ENCODE results near the gene PREX1. TPM values are rescaled to one million over a fixed set of nuclear protein-coding genes. Genes with fewer than 3 reads are reported as not detected.

PREX1 gene
- total and polyA plus RNA-seq, 2 experiments from 2014 or later = 2.4 to 10.3 TPM

- no peaks in the 10 kb centered on the region for H3K36me3 ChIP-seq (ENCODE audit: insufficient read depth)
- H3K4me3 ChIP-seq = no peak overlapping the region
- H3K27me3 Mint-ChIP-seq (ENCODE audit: insufficient read depth, low read depth, poor library complexity) = peaks cover 4% of the 10 kb centered on the region
- H3K4me1 ChIP-seq (ENCODE audit: insufficient read depth) = no peaks in the 10 kb centered on the region
- no peaks in the 10 kb centered on the region for H4K20me1 ChIP-seq (replicated peaks; ENCODE audit: insufficient read depth)
- no peaks in the 10 kb centered on the region for H3K27me3 ChIP-seq (ENCODE audit: insufficient read depth)
- no peaks in the 10 kb centered on the region for H3K9me3 Mint-ChIP-seq
- no peaks in the 10 kb centered on the region for H3K79me2 ChIP-seq (replicated peaks; ENCODE audit: insufficient read depth)
- H3K9me2 ChIP-seq (ENCODE audit: insufficient read depth) = no peaks in the 10 kb centered on the region
- no peaks in the 10 kb centered on the region for H3F3A ChIP-seq (replicated peaks; ENCODE audit: low read depth)
- peaks cover 5% of the 10 kb centered on the region for H3K4me1 Mint-ChIP-seq
- H3K4me3 Mint-ChIP-seq = no peak overlapping the region
- no peak for DNase-seq (ENCODE audit: low spot score)
- no peak overlapping the region for H3K27ac ChIP-seq (ENCODE audit: low read depth)
- ATAC-seq = no peak
- no peaks in the 10 kb centered on the region for H3K36me3 Mint-ChIP-seq (ENCODE audit: low read depth)
- no peak overlapping the region for H3K4me2 ChIP-seq
- no peak overlapping the region for H2AFZ ChIP-seq
- H3K27ac Mint-ChIP-seq = no peak overlapping the region
- TF ChIP-seq EZH2 (IDR thresholded peaks at IDR 0.05; ENCODE audit: low read depth, unreplicated experiment) = no peak
- TF ChIP-seq REST (IDR thresholded peaks at IDR 0.05; ENCODE audit: unreplicated experiment) = no peak
- no peak for TF ChIP-seq ZNF114 (CRISPR knock-in tag; IDR thresholded peaks at IDR 0.05)
- TF ChIP-seq CTCF (conservative IDR thresholded peaks at IDR 0.05; ENCODE audit: low read depth in 2 of 2) = no peak
- TF ChIP-seq NANOG (IDR thresholded peaks at IDR 0.05; ENCODE audit: borderline replicate concordance) = no peak
- TF ChIP-seq STAT1 (IDR thresholded peaks at IDR 0.05; ENCODE audit: unreplicated experiment) = no peak
- TF ChIP-seq ZNF462 (CRISPR knock-in tag; IDR thresholded peaks at IDR 0.05) = no peak
- no peak for TF ChIP-seq JUNB (IDR thresholded peaks at IDR 0.05; ENCODE audit: unreplicated experiment)
- TF ChIP-seq CREB1 (CRISPR knock-in tag; IDR thresholded peaks at IDR 0.05; ENCODE audit: low read depth) = no peak
- TF ChIP-seq ZNF331 (CRISPR knock-in tag; IDR thresholded peaks at IDR 0.05; ENCODE audit: low read depth) = no peak
- no peak for TF ChIP-seq EZH2phosphoT487 (IDR thresholded peaks at IDR 0.05; ENCODE audit: unreplicated experiment)
- no peak for TF ChIP-seq ETS1 (IDR thresholded peaks at IDR 0.05)
- TF ChIP-seq POLR2AphosphoS5 (IDR thresholded peaks at IDR 0.05; ENCODE audit: low read depth) = no peak
Observed at GRCh38 chr20:48626938-48627736, 200.7 kb downstream of the PREX1 start.
